Esophagus (tissue), 2 donors: Measurements from ENCODE around the gene RPGRIP1. TPM values are rescaled to one million over a fixed set of nuclear protein-coding genes. Genes with fewer than 3 reads are reported as not detected.
A peak's percentile ranks its signal among the peaks of the same experiment; 100 is the strongest.
"Not testable (repeated sequence)": the region's sequence is repeated elsewhere in the genome, so short reads cannot be mapped to it uniquely, and the experiment has no call there.

ENCODE experiments used
- H3K27ac ChIP-seq, 2 donors: one replicate each; pipeline ENCODE4 v1.5.1; 2013; ENCODE audit warnings: low read depth in 2 of 2, mild to moderate bottlenecking in 2 of 2, inconsistent platforms in 1 of 2, low read length in 1 of 2, moderate library complexity in 1 of 2
- H3K27me3 ChIP-seq, 2 donors: one replicate each; pipeline ENCODE4 v1.6.1; 2013; ENCODE audit warnings: low read length in 2 of 2, control low read depth in 1 of 2, mild to moderate bottlenecking in 1 of 2; ENCODE audit not compliant: insufficient read depth in 2 of 2, control insufficient read depth in 1 of 2
- H3K36me3 ChIP-seq, 2 donors: one replicate each; pipeline ENCODE4 v1.6.1; 2013; ENCODE audit warnings: low read length in 1 of 2; ENCODE audit not compliant: control insufficient read depth in 2 of 2, insufficient read depth in 2 of 2
- H3K4me1 ChIP-seq, 2 donors: one replicate each; pipeline ENCODE4 v1.6.1; 2013; ENCODE audit warnings: low read length in 1 of 2; ENCODE audit not compliant: control insufficient read depth in 2 of 2, insufficient read depth in 2 of 2
- H3K4me3 ChIP-seq, 2 donors: one replicate each; pipeline ENCODE4 v1.5.1; 2013; ENCODE audit warnings: low read length in 2 of 2, mild to moderate bottlenecking in 2 of 2, low read depth in 1 of 2, moderate library complexity in 1 of 2
- H3K9me3 ChIP-seq, 2 donors: one replicate each; pipeline ENCODE4 v1.6.1; 2013; ENCODE audit warnings: mild to moderate bottlenecking in 2 of 2, low read depth in 1 of 2, low read length in 1 of 2, moderate library complexity in 1 of 2; ENCODE audit not compliant: control insufficient read depth in 2 of 2, insufficient read depth in 1 of 2
- WGBS, 2 donors: extraction: QIAGEN DNeasy Blood & Tissue Kit; methylation state at CpG; one replicate each; pipeline ENCODE4 v1.1.7; 2013; 5-methylcytosine and 5-hydroxymethylcytosine counted together
- polyA plus RNA-seq, 2 donors: library from polyadenylated mRNA; stranded (reverse); fragments of 200-250 nt; gene quantifications; one replicate each; pipeline ENCODE4 v1.2.3, GENCODE V29; 2013
- donor health status: healthy with polysubstance abuse.
- donor health status: Bipolar disorder and iron deficiency.

RPGRIP1 gene
- polyA plus RNA-seq, 2 donors, result 0.11 to 0.14 TPM

- H3K4me3 ChIP-seq, result no peak overlapping the region
- WGBS, 2 donors, result 85 to 88% methylated on average over 12 of the region's 12 CpGs
Measured at GRCh38 chr14:21298358-21298757, 18.5 kb downstream of the RPGRIP1 start.

GRCh38 chr14:21299562-21300130, 19.8 kb downstream of the RPGRIP1 start:
- no peaks in the 10 kb centered on the region for H3K9me3 ChIP-seq
- WGBS, 2 donors, result 83 to 87% methylated on average over 10 of the region's 10 CpGs

More at GRCh38 chr14:21298358-21298757, 18.5 kb downstream of the RPGRIP1 start:
- peaks cover 0 to 4% of the 10 kb centered on the region in 2 donors for H3K4me1 ChIP-seq
- no peak overlapping the region for H3K27ac ChIP-seq
- H3K27me3 ChIP-seq, result peaks cover 0 to 3% of the 10 kb centered on the region in 2 donors
- H3K36me3 ChIP-seq, result no peaks in the 10 kb centered on the region
- no peaks in the 10 kb centered on the region for H3K9me3 ChIP-seq

GRCh38 chr14:21300892-21301291, 21.0 kb downstream of the RPGRIP1 start:
- H3K4me3 ChIP-seq, result peak overlapping the region in 1 of 2 donors; percentile 30
- WGBS, 2 donors, result 2 to 3% methylated on average over 30 of the region's 30 CpGs
- no peaks in the 10 kb centered on the region for H3K9me3 ChIP-seq
- H3K4me1 ChIP-seq, result peaks cover 0 to 4% of the 10 kb centered on the region in 2 donors
- H3K36me3 ChIP-seq, result no peaks in the 10 kb centered on the region
- peaks cover 0 to 3% of the 10 kb centered on the region in 2 donors for H3K27me3 ChIP-seq
- H3K27ac ChIP-seq, result no peak overlapping the region

More at GRCh38 chr14:21299562-21300130, 19.8 kb downstream of the RPGRIP1 start:
- H3K4me1 ChIP-seq, result peaks cover 0 to 4% of the 10 kb centered on the region in 2 donors
- H3K27me3 ChIP-seq, result peaks cover 0 to 3% of the 10 kb centered on the region in 2 donors
- no peak overlapping the region for H3K27ac ChIP-seq
- no peak overlapping the region for H3K4me3 ChIP-seq
- H3K36me3 ChIP-seq, result no peaks in the 10 kb centered on the region

DNA sequence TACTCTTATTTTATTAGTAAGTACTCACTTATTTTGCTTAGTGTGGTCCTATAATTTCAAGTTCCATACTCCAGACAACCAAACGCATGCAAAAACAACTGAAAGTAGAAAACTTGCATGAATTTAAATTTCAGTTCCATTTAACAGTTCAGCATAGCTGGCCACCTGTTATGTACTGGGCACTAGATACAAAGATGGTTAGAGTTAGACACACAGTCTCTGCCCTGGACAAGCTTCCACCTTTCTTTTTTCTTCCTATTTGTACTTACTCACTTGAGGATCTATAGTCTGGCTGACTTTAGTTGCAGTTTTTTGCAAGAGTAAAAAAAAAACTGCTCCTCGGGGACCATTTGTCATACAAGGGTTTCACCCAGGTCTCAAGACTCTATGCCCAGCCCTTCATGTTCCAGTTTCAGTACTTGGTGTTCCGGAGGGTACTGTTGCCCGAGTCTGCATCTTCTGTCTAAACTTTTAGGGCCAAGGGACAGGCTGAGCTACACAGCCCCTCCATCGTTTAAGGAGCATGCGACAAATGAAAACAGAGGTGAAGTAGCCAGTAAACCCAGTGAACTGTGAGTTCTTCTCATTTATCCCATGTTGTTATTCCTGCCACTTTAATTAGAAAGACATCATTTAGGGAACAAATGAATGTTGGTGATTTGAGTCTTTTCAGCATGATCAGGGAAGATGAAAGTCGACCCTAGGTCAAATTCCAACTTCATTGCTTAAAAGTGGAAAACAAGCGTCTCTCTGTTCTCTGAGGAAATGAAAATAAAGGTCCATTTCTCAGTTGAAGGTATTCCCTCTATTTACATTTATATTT, 22.3 kb downstream of the RPGRIP1 start:
- peaks cover 0 to 3% of the 10 kb centered on the region in 2 donors for H3K27me3 ChIP-seq
- H3K9me3 ChIP-seq, result no peaks in the 10 kb centered on the region
- H3K36me3 ChIP-seq, result no peaks in the 10 kb centered on the region
- no peak overlapping the region for H3K4me3 ChIP-seq
- H3K27ac ChIP-seq, result no peak overlapping the region
- peaks cover 0 to 4% of the 10 kb centered on the region in 2 donors for H3K4me1 ChIP-seq
- WGBS, 2 donors, result 78 to 79% methylated on average over 8 of the region's 8 CpGs

- H3K27me3 ChIP-seq, H3K4me3 ChIP-seq: not testable (repeated sequence)
- WGBS, 2 donors, result 92 to 94% methylated on average over 2 of the region's 2 CpGs
Measured at GRCh38 chr14:21302836-21303140, 22.9 kb downstream of the RPGRIP1 start.

DNA sequence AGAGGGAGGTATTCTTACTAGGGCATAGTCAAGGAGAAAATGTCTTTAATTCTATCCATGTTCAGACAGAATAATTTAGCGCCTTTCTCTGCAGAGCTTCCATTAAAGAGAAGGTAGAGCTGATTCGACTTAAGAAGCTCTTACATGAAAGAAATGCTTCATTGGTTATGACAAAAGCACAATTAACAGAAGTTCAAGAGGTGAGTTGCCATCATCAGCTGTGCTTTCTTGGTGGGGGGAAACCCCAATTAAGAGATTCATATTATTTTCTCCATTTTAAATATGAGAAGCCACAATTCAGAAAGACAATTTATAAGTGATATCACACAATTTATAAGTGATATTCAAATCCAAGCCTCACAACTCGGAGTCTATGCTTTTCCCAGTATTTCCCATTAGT, 27.8 kb downstream of the RPGRIP1 start:
- H3K27ac ChIP-seq, result no peak overlapping the region
- no peaks in the 10 kb centered on the region for H3K36me3 ChIP-seq
- no peaks in the 10 kb centered on the region for H3K9me3 ChIP-seq
- no peak overlapping the region for H3K4me3 ChIP-seq
- H3K27me3 ChIP-seq, result no peaks in the 10 kb centered on the region
- H3K4me1 ChIP-seq, result no peaks in the 10 kb centered on the region
- WGBS, 2 donors, result 76 to 86% methylated on average over 3 of the region's 3 CpGs

More at GRCh38 chr14:21302836-21303140, 22.9 kb downstream of the RPGRIP1 start:
- not testable (repeated sequence) for H3K4me1 ChIP-seq, H3K9me3 ChIP-seq, H3K36me3 ChIP-seq, H3K27ac ChIP-seq

GRCh38 chr14:21308132-21308478, 28.2 kb downstream of the RPGRIP1 start:
- Histone ChIP-seq H3K4me1 (no peaks in the 10 kb centered on the region), H3K4me3 (peak overlapping the region in 1 of 2 donors; percentile 33), H3K9me3 (no peaks in the 10 kb centered on the region), H3K36me3 (no peaks in the 10 kb centered on the region), H3K27me3 (no peaks in the 10 kb centered on the region), H3K27ac (peak overlapping the region; percentile 74 to 80)

GRCh38 chr14:21308479-21309237, 28.8 kb downstream of the RPGRIP1 start:
- Histone ChIP-seq H3K9me3 (no peaks in the 10 kb centered on the region), H3K4me3 (peak overlapping the region; percentile 20 to 33), H3K4me1 (no peaks in the 10 kb centered on the region), H3K27ac (peak overlapping the region; percentile 74 to 80), H3K36me3 (no peaks in the 10 kb centered on the region), H3K27me3 (no peaks in the 10 kb centered on the region)
- WGBS, 2 donors, result 3 to 4% methylated on average over 16 of the region's 16 CpGs

GRCh38 chr14:21309238-21309636, 29.4 kb downstream of the RPGRIP1 start:
- H3K9me3 ChIP-seq, result no peaks in the 10 kb centered on the region
- peak overlapping the region in 1 of 2 donors; percentile 13 for H3K4me3 ChIP-seq
- H3K4me1 ChIP-seq, result no peaks in the 10 kb centered on the region
- H3K36me3 ChIP-seq, result no peaks in the 10 kb centered on the region
- 64 to 67% methylated on average over 8 of the region's 8 CpGs for WGBS, 2 donors
- peak overlapping the region; percentile 13 to 47 for H3K27ac ChIP-seq
- no peaks in the 10 kb centered on the region for H3K27me3 ChIP-seq
